NCI-H2107 (cell line): ENCODE data around the gene XPA.
A peak's percentile ranks its signal among the peaks of the same experiment; 100 is the strongest.

Experiments
- DNase-seq: peaks from one replicate; lab custom pipeline; 2025; lab: John Stamatoyannopoulos, UW

Gene XPA

DNA sequence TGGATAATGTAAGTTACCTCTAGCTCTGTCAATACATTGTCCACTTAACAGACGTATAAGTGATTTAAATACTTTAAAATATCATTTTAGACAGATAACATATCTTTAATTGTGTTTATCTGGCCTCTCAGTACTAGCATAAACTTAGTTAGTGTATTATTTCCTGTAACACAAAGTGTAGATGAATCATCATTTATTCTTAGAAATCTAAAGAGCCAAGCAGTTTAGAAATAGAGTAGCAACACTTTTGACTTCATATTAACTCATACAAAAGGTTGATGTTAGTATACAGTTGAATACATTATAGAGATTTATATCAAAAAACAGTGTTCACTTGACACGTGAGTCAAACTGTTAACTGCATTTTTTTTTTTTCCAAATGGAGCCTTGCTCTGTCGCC is 45.5 kb downstream of the XPA start:
- no peak for DNase-seq

DNA sequence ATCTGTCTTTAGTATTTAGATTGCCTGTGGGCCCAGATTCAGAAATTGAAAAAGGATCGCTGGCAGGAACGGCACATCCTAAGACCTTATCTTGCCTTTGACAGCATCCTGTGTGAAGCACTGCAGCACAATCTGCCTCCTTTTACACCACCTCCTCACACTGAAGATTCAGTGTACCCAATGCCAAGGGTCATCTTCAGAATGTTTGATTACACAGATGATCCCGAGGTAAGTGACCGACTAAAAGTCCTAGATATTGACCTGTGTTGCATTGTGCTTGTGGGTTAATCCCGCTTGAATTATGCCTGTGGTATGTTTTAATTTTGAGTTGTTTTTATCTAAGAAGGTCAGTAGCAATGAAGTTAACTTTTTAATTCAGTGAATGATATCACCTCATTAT is 49.1 kb downstream of the XPA start:
- DNase-seq = no peak

DNA sequence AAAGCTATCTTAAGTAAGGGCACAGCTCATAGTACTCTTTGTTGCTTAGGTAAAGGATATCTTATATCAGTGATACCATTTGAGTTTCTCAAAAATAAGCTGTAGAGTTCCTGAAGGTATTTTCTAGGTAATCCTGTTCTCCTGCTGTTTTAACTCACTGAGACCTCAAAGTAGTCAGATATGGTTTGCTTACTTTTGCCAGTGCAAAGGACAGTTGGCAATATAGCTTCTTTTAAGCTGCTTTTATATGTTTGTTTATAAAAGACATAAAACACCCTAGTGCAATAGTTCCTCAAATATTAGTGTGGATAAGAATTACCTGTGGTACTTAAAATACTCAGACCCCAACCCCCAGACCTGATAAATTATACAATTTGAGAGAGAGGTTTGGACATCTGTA is 51.4 kb downstream of the XPA start:
- no peak for DNase-seq

DNA sequence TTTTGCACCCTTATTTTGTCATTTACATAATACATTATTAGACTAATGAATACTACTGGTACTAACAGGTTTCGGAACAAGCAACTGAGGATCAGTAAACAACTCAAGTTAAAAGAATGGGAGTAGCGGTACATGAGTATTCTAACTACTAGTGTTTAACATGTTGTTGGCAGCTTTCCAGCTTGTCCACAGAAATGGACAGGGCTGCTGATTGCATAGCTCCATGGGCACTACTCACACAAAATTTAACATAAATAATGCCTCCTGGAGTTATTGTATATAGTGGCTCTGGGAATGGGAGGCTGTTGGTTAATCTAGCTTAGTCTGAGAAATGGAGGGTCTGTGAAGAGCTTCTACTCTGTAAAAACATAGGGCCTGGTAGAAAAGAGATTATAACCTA is 56.8 kb downstream of the XPA start:
- DNase-seq = no peak

DNA sequence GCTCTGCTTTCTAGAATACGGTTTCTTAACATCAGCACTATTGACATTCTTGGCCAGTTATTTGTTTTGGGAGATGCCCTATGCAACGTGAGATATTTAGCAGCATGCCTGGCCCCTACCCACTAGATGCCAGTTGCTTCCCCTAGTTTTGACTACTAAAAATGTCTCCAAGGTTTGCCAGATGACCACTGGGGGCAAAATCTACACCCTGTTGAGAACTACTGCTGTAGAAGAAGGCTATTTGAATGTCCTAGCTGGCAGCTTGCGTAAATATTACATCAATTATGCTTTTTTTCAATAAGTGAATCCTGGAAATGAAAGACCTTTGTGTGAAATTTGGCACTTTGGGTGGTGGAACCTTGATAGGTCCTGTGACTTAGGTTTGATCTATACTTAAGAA is 58.5 kb downstream of the XPA start:
- no peak for DNase-seq

DNA sequence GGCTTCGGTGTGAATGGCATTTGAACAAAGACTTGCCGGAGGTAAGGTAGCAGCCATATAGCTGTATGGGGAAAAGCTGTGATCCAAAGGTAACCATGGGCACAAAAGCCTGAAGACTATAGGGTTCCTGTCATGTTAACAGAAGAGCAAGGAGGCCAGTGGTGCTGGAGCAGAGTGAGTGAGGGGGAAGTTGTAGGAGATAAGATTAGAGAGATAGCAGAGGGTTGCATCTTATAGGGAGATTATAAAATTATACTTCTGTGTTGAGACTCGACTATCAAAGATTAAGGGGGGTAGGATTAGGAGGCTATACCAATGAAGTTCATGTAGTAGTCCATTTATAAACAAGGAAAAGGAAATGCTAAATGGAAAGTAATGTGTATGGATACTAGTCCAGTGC is 60.2 kb downstream of the XPA start:
- DNase-seq = no peak

DNA sequence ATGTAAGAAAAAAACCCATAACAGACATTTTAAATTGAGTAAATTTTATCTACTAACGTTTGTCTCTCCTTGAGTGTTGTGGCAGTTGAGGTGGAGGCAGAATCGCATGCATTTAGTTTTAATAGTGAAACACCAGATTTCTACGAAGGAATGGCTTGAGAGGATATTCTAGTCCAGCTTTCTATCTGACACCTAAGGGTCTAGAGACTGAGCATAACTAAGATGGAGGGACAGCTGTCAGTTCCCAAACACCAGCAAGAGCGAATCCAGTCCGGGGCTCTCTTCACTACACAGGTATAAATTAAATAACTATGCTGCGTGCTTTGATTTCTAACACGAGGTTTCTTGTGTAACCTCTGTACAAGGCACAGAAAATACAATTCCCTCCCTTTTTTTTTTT is 62.1 kb downstream of the XPA start:
- DNase-seq = no peak

DNA sequence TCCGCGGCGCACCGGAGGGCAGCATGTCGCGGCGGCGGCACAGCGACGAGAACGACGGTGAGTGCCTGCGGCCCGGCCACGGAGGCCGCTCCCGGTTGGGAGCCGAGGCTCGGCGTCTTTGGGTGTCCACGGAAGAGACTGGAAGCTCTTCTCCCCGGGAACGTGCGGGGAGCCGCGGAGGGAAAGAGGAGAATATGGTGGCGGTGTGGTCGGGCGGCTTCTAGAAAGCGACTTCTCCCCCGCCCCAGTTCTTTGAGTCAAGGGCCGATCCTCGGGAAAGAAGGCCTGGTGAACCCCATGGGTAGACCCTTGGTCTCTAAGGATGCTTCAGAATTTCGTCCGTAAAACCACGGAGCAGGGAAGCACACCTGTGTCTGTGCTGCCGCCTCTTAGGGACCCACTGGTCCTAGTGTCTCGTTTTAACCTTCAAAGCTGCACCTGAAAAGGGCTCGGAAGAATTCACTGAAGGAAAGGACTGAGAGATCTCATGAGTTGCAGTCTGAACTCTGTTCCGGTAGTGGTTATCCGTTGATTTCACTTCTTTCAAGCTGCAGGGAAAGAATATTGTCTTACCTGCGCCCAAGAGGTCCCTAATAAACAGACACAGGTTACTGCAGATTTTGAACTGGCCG is 63.2 kb downstream of the XPA start:
- DNase-seq = no peak

DNA sequence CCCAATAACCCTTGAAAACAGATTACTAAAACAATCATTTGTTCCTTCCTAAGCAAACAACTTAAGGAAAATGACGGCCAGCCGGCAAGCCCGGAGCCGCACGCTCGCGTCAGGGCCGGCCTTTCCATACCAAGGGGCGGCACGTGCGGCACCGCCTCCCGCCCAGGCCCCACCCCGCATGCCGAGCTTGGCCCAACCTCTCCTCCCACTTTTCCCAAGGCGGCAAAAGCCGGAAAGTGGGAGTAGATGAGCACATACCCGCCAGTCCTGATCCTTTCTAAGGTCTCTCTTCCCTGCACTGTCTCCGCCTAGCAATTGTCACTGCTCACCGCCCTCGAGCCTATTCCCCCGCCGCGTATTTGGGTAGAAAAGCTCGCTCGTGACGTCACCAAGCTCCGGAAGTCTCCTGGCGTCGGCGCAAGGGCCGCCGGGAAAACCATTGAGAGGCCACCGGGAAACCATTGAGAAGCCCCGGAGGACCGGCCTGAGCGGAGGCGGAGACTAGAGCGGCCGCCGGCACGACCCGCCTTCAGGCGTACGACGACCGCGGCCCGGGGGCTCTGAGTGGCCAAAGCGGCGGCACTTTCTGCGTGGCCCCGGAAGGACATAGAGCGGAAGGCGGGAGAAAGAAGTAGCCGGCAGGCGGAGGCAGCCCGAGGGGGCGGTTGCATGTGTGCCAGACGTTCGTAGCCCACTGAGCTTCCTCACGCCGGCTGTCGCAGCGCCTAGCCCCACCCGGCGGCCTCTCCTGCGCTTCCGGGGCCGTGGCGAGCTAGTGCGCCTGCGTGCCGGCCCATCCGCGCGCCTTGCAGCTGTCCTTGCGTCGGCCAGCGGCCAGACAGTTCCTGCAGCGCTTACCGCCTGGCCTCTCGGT is 63.9 kb downstream of the XPA start, which contains the start of the genes NCBP1 and TSTD2:
TSS of gene NCBP1 (plus strand) at position 837 of the 874 bp plus-strand sequence. CDS start 61 bp downstream, outside the sequence.
TSS of gene TSTD2 (minus strand) at position 384 of the 874 bp plus-strand sequence. CDS start 5,806 bp downstream, outside the sequence.
- peak; percentile 96 for DNase-seq

DNA sequence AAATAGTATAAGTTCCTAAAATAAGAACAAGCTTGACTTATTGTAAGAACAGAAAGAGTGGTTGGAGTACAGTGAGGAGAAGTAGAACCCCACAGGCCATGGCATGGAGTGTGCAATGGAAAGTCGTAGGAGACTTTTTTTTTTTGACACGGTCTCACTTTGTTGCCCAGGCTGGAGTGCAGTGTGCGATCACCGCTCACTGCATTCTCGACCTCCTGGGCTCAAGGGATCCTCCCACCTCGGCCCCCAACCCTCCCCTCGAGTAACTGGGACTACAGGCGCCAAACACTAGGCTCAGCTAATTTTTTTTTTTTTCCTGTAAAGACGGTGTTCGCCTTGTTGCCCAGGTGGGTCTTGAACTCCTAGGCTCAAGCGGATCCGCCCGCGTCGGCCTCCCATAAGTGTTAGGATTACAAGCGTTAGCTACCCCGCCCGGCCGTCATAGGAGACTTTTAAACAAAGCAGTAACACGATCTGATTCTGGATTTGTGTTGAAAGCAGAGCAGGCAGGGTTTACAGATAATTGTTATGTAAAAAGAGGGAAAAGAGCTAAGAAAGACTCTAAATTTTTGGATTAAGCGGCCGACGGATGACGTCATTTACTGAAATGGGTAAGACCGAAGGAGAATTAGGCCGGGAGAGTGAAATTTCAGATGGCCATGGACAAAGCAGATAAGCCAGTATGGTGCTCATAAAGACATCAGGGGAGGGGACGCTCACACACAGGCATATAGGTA is 64.7 kb downstream of the XPA start:
- DNase-seq = peak; percentile 45

DNA sequence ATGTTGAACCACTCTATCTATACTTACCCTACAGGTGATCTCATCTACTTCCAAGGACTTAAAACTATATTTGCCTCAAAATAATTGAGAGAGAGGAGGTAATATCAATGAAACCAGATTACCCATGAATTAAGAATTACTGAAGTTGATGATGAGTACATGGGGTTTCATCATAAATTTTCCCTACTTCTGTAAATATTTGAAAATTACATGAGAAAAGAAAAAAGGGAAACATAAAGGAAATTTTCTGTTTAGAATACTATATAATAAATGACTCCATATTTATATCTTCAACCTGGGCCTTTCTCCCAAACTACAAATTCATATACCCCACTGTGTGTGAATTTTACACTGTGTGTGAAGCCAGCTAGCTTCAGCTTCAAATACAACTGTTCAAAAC is 66.5 kb downstream of the XPA start:
- no peak for DNase-seq

DNA sequence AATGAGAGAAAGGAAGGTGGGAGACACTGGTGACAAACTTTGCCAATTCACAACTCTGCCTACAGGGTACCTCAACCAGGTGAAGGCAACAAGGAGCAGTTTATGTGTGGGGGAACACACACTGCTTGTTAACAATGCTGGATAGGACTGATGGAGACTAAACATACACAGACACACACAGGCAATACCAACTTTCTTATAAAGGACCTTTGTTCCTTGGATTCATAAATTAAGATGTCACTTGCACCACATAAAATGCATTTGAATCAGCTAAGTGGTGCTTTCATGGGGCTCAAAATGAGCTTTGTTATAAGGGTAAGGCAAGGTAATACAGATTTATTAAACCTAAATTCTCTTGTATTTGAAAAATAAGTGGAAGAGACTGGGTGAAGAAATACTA is 68.0 kb downstream of the XPA start:
- no peak for DNase-seq

DNA sequence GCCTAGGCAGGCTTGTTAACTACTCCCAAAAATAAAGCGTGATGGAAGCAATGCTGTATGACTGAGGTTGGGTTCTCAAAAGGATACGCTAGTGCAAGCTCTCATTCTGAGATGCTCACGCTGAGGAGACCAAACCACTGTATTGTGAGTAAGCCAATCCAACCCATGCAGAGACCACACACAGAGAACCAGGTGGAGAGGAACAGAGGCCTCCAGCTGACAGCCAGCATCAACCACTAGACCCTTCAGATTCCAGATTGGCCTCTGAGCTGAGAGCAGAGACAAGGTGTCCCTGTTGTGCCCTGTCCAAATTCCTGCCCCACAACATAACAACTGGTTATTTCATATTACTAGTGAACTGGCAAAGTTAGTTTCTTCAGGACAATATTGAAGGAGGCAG is 68.5 kb downstream of the XPA start:
- DNase-seq = peak; percentile 17

DNA sequence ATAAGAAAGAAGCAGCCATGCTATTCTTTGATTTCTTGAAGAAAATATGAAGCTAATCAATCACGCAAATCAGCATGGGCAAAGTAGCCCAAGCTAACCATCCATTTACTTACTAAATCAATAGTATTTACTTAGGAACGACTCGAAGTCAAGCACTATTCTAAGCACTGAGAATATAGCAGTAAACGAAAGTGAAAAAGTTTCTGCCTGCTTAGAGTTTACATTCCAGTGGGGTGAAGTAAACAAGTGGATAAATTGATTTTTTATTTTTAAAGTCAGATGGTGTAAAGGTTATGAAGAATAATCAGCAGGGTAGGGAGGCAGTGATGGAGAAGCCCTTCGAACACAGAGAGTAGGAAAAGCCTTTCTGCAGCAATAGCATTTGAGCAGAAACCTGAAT is 69.5 kb downstream of the XPA start:
- DNase-seq = no peak

DNA sequence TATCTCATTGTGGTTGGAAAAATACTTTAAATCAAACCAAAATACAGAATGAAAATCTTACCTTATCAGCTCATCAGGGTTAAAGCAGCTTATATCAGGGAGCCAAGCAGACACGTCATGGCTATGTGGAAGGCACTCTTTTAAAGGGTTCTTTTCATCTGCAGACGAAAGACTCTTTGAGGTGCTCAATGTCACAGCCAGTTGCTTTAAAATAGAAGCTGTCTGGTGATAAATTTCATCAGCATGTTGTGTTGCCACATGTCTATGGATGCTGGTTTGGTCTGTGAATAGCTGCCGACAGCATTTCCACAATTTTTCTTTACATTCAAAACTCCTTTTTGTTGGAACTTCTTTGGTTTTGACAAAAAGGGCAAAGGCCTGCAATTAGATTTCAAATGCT is 71.5 kb downstream of the XPA start:
- no peak for DNase-seq
